ENCODE data around the gene TTC3.

DNA sequence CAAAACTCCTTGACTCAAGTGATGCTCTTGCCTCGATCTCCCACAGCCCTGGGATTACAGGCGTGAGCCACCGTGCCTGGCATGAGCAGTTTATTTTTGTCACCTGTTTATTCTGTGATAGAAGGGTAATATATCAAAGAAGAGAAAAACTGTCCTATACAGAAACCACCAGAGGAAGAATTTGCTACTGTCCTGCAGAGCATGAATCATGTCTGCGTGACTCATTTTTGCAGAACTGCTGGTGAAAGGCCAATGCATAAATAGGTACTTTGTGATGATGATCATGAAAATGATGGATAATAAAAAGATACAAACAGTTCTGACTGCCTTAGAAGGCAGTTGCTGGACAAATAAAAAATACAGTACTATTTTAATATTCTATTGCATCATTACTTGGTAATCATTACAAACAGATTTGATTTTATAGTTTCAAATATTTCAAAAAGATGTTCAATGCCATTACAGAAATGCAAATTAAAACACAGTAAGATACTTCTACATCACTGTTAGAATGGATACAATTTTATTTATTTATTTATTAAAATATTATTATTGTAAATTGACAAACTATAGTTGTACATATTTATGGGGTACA lies 40.1 kb upstream of the TTC3 start:
- no peak for TF ChIP-seq GATA2 (IDR thresholded peaks at IDR 0.05; ENCODE audit: low read depth, low read length)
- TF ChIP-seq GATA3 (IDR thresholded peaks at IDR 0.05; ENCODE audit: low read depth, low read length): no peak
